ENCODE data around the gene TXK. TPM values are rescaled to one million over a fixed set of nuclear protein-coding genes. Genes with fewer than 3 reads are reported as not detected.

TXK gene
- 0.21 and 0.48 TPM in 2 replicates for total RNA-seq

DNA sequence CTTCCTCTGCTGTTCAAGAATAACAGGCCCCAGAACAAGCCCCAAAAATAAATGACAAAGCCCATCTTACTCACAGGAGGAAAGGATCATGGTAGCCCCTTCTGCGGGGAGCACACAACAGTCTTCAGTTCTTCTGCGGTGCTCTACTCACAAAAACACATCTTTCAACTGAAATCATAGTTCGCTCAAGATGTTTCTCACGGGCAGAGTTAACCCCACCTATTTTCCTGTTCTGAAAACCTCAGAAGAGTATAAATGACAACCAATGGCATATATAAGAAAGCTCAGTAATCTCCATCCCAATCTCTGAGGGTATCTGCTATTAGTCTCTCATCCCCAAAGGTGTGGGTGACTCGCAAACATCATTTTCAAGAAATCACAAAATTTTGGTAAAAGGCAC lies at the start of gene TXK:
Gene TXK (minus strand): TSS at position 170 of the 400 bp plus-strand sequence. CDS start 80 bp downstream, at position 90.

Other genes with a start within 250 kb of the TXK start
- gene NFXL1, start 219.7 kb downstream of the TXK start, total RNA-seq, result 7.2 and 11.5 TPM in 2 replicates
- 1.9 and 4.0 TPM in 2 replicates for gene CNGA1, start 117.6 kb downstream of the TXK start, total RNA-seq
- gene NIPAL1, start 117.5 kb downstream of the TXK start, total RNA-seq, result 7.2 and 10.8 TPM in 2 replicates
- gene TEC, start 135.6 kb upstream of the TXK start, total RNA-seq, result 0.43 and 0.48 TPM in 2 replicates
- gene SLAIN2, start 207.3 kb upstream of the TXK start, total RNA-seq, result 18.6 and 47.1 TPM in 2 replicates

Measured in tracheal epithelial cell (primary cell).